Measurements from ENCODE around the gene NCAN.
"Not testable (repeated sequence)": the region's sequence is repeated elsewhere in the genome, so short reads cannot be mapped to it uniquely, and the experiment has no call there.

Gene NCAN

GRCh38 chr19:19211499-19212420 lies at the start of gene NCAN:
Gene NCAN, plus strand, starts transcription at chr19:19211958. Its CDS starts 4,996 bp downstream, at chr19:19216954.
- peak; percentile 79 for DNase-seq

- DNase-seq, result no peak
Measured at GRCh38 chr19:19162495-19162894, 49.3 kb upstream of the NCAN start.

GRCh38 chr19:19165396-19165795 lies 46.4 kb upstream of the NCAN start:
- DNase-seq, result no peak

- DNase-seq, result no peak
Measured at GRCh38 chr19:19167612-19168011, 44.1 kb upstream of the NCAN start.

DNA sequence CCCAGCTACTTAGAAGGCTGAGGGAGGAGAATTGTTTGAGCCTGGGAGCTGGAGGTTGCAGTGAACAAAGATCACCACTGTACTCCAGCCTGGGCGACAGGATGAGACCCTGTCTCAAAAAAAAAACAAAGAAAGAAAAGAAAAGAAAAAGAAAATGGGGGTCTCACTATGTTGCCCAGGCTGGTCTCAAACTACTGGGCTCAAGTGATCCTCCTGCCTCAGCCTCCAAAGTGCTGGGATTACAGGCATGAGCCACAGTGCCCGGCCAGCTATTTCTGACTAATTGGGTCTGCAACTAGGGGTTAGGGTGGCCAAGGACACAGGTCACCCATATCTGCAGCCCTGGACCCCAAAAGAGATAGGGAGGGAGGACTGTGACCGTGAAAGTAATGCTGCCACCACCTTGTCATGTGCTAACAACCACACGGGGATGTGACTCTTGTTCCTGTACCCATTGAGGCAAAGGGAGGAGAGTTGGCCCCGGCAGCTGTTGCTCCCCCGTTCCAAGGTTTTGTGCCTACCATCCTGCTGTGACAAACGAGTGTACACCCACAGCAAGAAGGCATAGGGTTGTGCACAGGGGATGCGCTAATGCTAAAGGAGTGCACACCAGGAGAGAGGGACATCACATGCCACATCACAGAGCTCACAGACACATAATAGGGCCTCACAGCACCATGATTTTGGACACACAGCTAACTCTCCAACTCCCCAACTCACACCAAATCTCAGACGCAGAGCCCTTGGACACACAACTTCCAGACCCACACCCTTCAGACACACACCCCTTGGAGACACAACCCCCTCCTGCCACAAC lies 42.3 kb upstream of the NCAN start:
- no peak for DNase-seq

DNA sequence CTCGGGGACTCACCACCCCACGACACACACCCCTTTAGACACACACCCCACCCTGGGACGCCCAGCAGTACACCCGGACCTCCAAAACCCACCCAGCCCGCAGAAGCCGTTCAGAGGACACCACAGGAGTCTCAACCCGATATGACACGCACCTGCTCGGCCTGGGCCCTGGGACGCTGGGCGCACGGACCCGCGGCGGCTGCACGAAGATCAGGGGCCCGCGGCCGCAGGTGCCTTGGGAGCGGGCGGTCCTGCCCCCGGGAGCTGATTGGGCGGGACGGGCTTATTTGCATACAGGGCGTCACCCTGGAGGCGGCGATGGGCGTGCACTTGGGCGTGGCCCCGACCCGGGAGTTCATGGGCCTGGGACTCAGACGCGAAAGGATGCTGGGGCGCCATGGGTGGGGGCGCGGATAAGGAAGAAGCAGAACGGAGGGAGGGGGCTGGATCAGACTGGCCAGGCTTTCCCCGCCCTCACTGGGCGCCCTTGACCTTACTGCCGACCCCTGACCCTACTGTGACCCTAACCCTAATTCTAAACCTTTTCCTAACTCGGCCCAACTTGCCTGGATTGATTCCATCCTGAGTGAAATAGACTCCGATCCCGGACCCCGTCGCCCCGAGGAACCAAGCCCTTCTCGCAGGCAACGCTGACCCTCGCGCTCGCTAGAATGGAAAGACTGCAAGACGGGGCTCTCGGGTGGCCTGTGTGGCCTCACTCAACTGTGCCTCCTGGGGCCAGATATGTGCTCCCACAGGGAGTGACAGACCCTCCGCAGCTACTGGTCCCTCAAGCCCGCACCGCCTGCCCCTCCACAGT lies 41.5 kb upstream of the NCAN start, which contains the start of gene MEF2B:
Gene MEF2B, minus strand, starts transcription at position 211 of the 820 bp plus-strand sequence. CDS start 19,528 bp downstream, outside the sequence.
- DNase-seq, result peak; percentile 77

DNA sequence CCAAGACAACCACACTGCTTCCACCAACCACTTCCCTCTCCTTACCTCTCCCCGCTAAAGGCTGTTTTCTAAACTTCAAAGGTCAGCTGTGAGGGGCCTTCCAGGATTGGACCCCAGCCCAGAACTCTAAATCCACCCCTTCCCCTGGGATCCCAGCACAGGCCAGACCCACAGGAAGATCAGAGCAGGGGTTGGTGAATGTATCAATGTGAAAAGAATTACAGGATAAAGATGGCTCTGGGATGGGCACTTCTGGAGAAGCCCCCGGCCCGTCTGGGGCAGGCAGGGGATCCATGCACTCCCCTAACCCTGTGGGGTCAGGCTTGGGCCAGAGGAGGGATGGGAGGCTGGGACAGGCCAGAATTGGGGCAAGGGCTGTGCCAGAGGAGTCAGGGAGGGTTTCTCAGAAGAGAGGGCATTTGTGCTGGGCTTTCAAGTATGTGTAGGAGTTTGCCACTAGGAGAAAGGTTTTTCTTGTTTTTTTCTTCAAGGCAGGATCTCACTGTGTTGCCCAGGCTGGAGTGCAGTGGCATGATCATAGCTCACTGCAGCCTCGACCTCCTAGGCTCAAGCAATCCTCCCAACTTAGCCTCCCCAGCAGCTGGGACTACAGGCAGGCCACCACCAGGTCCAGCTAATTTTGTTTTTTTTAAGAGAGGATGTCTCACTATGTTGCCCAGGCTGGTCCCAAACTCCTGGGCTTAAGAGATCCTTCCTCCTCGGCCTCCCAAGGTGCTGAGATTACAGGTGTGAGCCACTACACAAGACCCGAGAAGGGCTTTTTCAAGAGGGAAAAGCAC lies 40.7 kb upstream of the NCAN start:
- DNase-seq, result no peak

DNA sequence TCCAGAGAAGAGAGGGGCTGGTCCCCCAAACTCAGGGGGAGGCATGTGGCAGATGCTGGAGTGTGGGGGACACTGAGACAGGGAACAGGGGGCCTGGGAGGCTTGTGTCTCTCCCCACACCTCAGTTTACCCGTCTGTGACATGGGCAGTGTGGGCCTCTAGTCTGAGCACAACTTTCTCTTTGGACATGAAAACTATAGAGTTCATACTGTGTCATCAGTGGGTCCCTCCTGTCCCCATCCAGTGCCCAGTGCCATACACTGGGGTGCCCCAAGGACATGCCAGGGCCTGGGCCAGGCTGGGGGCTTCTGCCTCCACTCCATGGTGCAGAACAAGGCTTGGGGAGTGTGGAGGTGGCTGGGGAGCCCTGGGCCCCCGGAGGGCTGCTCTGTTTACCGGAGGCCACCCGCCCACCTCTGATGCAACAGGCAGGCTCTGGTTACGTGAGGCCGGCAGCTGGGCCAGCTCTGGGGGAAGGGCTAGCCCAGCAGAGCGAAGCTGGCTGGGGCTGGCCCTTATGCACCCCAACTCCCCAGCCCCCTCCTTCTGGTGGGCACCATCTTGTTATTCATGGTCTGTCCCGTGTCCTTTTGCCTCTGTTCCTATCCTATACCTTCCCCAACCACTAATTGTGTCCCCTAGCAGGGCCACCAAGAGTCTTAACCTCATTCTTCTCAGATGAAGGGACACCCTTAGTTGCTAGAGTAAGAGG lies 39.8 kb upstream of the NCAN start:
- DNase-seq, result no peak

DNA sequence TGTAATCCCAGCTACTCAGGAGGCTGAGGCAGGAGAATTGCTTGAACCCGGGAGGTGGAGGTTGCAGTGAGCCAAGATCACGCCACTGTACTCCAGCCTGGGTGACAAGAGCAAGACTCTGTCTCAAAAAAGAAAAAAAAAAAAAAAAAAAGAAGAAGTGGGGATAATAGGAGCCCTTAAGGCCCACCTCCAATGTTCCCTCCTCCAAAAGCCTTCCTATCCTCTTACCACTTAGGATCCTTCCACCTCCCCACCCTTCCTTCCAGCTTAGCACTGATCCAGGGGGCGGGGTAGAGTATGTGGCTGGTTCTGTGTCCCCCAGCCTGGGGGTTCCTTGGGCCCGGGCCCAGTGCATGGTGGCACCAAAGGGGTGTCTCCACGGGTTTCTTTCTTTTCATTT lies 38.5 kb upstream of the NCAN start:
- DNase-seq, result not testable (repeated sequence)

GRCh38 chr19:19176950-19177349 lies 34.8 kb upstream of the NCAN start:
- DNase-seq, result no peak

- DNase-seq, result no peak
Measured at GRCh38 chr19:19179548-19180441, 32.0 kb upstream of the NCAN start.

- DNase-seq, result no peak
Measured at GRCh38 chr19:19181488-19181998, 30.2 kb upstream of the NCAN start.

DNA sequence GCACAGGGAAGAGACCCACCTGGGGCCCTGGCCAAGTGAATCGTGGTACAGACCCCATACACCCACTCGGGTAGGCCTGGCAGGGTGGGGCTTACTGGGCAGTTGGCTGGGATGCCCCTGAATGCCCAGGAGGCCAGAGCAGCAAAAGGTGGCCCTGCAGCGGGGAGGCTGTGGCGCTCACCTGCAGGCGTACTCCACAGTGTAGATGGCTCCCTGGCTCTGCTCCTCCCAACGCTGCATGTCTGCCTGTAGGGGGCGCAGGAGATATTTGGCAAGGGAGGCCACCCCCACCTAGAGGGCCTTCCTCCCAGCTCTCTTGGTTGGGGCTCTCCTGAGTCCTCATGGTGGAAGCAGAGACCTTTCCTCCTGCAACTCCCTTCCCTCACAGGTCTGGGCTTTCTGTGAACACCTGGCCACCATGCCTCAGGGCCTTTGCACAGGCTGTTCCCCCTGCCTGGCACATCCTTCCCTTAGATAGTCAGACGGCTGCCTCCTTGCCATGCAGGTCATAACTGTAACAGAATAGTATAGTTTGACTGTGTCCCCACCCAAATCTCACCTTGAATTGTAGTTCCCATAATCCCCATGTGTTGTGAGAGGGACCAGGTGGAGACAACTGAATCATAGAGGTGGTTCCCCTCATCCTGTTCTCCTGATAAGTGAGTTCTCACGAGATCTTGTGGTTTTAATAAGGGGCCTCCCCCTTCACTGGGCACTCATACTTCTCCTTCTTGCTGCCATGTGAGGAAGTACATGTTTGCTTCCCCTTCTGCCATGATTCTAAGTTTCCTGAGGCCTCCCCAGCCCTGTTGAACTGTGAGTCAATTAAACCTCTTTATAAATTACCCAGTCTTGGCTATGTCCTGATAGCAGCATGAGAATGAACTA lies 25.7 kb upstream of the NCAN start:
- no peak for DNase-seq

DNA sequence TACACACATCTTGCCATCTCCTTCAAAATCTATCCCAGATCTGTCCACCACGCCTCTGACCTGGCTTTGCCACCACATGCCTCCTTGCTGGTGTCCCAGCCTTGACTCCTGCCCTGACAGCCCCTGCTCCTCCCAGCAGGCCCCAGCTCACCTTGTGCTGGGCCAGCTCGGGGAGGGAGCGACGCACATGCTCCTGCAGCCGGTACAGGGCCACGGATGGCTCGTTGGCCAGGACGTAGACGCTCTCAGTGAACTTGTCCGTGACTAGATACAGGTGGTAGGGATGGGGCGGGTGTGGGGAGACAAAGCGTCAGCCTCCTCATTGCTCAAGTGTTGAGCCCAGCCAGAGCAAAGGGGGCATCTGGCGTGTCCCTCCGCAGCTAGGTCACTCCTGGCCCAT lies 25.0 kb upstream of the NCAN start:
- DNase-seq, result no peak

DNA sequence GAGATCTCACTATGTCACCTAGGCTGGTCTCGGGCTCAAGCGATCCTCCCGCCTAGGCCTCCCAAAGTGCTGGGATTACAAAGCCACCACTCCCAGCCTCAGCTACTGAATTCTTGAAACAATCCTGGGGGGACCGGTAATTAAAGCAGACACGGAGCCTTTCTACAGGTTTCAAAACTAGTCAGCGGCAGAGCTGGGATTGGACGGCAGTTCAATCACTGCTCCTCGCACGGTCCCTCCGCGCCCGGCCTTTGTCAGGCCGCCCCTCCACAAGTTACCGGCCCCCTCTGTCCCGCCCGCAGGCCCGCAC lies 20.0 kb upstream of the NCAN start:
- DNase-seq, result no peak

DNA sequence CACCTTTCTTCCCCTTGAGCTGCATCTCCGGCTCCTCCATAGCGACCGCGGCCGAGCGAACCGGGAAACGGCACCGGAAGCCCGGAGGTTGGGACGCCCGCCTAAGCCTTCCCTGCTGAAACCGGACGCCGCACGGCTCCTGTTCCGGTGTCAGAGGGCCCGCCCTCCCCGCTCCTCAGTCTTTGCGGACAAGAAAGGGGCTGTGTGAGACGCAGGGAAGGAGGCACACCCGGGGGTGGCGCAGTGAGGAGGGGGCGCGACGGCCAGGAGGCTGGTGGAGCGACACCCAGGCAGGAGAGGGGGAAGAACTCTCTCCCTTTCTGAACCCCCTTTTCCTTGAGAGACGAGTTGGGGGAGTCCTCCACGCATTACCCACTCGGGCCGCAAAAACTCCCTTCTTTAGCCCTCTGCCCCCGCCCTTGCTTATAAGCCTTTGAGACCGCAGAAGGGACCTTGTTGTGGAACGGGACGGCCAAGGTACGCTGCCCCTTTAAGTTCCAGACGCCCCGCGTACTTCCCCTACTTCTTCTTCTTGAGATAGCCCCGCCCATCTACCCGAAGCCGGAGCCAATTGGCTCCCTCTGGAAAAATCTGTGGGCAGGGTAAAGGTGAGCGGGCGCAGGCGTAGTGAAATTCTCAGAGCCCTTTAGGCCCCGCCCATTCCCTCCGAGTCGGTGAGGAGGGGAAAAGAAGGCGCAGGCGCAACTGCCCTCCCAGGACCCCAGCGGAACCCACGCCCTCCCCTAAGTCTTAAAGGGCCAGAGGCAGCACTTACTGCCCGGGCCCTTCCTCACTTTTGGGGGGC lies 19.5 kb upstream of the NCAN start, which contains the start of the genes BORCS8 and RFXANK:
Gene BORCS8, minus strand, starts transcription at position 75 of the 805 bp plus-strand sequence. Its CDS starts 35 bp downstream, at position 40.
Gene RFXANK, plus strand, starts transcription at position 181 of the 805 bp plus-strand sequence. CDS start 1,689 bp downstream, outside the sequence.
- peak; percentile 97 for DNase-seq

GRCh38 chr19:19192910-19193423 lies 18.8 kb upstream of the NCAN start:
- no peak for DNase-seq

DNA sequence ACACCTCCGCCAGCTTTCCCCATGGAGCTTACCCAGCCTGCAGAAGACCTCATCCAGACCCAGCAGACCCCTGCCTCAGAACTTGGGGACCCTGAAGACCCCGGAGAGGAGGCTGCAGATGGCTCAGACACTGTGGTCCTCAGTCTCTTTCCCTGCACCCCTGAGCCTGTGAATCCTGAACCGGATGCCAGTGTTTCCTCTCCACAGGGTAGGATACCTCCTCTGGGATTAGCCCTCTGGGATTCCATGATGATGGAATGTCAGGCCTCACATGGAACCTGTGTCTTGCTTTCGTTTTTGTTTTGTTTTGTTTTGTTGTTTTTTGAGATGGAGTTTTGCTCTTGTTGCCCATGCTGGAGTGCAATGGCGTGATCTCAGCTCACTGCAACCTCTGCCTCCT lies 17.8 kb upstream of the NCAN start:
- DNase-seq, result no peak

Measured in retina (tissue), 1 donor.